Lung (tissue), 12 donors: ENCODE results near the gene RPS27. TPM values are rescaled to one million over a fixed set of nuclear protein-coding genes. Genes with fewer than 3 reads are reported as not detected.
"Not testable (repeated sequence)": the region's sequence is repeated elsewhere in the genome, so short reads cannot be mapped to it uniquely, and the experiment has no call there.

Source experiments
- ATAC-seq: fragments of 200-7000 bp; cut with Tn5 transposase; one replicate; pipeline ENCODE4 v1.9.1; 2020; ENCODE audit warnings: moderate number of reproducible peaks; ENCODE audit not compliant: insufficient read depth, low FRiP score
- DNase-seq, 3 donors: peaks; one replicate each; pipeline ENCODE4 v3.0.0-alpha.2; 2013 to 2017
- H3K27ac ChIP-seq, 2 donors: one replicate each; pipeline ENCODE4 v1.5.1; 2013; ENCODE audit warnings: mild to moderate bottlenecking in 2 of 2, moderate library complexity in 2 of 2, control low read depth in 1 of 2, inconsistent platforms in 1 of 2, low read depth in 1 of 2, low read length in 1 of 2
- H3K27me3 ChIP-seq, 3 donors: one replicate each; pipeline ENCODE4 v1.5.1; 2013; ENCODE audit warnings: low read length in 2 of 3; ENCODE audit not compliant: control insufficient read depth in 3 of 3, insufficient read depth in 3 of 3
- H3K36me3 ChIP-seq, 4 donors: one replicate each; pipeline ENCODE4 v1.5.1; 2013; ENCODE audit warnings: low read length in 4 of 4, mild to moderate bottlenecking in 1 of 4, moderate library complexity in 1 of 4; ENCODE audit not compliant: control insufficient read depth in 4 of 4, insufficient read depth in 4 of 4
- H3K4me1 ChIP-seq, 5 donors: one replicate each; pipeline ENCODE4 v1.5.1; 2013; ENCODE audit warnings: low read length in 5 of 5, mild to moderate bottlenecking in 2 of 5, moderate library complexity in 1 of 5; ENCODE audit not compliant: control insufficient read depth in 5 of 5, insufficient read depth in 5 of 5
- H3K4me3 ChIP-seq: one replicate; pipeline ENCODE4 v1.5.1; 2013; ENCODE audit warnings: mild to moderate bottlenecking, control low read depth, moderate library complexity
- H3K9ac ChIP-seq, 2 donors: one replicate each; pipeline ENCODE4 v1.5.1; 2013; ENCODE audit warnings: low read length in 2 of 2, control low read depth in 1 of 2; ENCODE audit not compliant: insufficient read depth in 1 of 2
- H3K9me3 ChIP-seq, 4 donors: one replicate each; pipeline ENCODE4 v1.5.1; 2013; ENCODE audit warnings: low read length in 3 of 4, mild to moderate bottlenecking in 1 of 4, moderate library complexity in 1 of 4; ENCODE audit not compliant: control insufficient read depth in 4 of 4, insufficient read depth in 3 of 4
- CTCF ChIP-seq: IDR thresholded peaks from 2 replicates; pipeline ENCODE4 v1.5.1; 2012; ENCODE audit warnings: mild to moderate bottlenecking; ENCODE audit errors: control extremely low read depth, extremely low read depth
- WGBS, 2 donors: extraction: QIAGEN DNeasy Blood & Tissue Kit; methylation state at CpG; one replicate each; pipeline ENCODE4 v1.1.7; 2013; 5-methylcytosine and 5-hydroxymethylcytosine counted together
- polyA plus RNA-seq, 2 donors: library from polyadenylated mRNA; stranded (reverse); fragments of 200-250 nt; gene quantifications; one replicate each; pipeline ENCODE4 v1.2.1, GENCODE V29; 2013
- total RNA-seq, 2 donors: library from RNA; depleted of rRNA in 1 of 2; stranded (reverse); fragments of >200 nt in 1 of 2; gene quantifications; one replicate each; pipeline ENCODE4 v1.2.1, GENCODE V29; 2014 to 2021
- donor health status: control.
- donor health status: control.
- donor health status: Bipolar disorder and iron deficiency.
- donor health status: healthy.
- donor health status: DM: yes; HTN: yes; CAD: no.

Gene RPS27
- total and polyA plus RNA-seq, 4 donors, result 1,333 to 9,554 (median 3,383) TPM

- peak overlapping the region; percentile 93 for H3K27ac ChIP-seq
- no peaks in the 10 kb centered on the region for H3K27me3 ChIP-seq
- peaks cover 0 to 18% (median 7%) of the 10 kb centered on the region in 5 donors for H3K4me1 ChIP-seq
- no peaks in the 10 kb centered on the region for H3K9me3 ChIP-seq
- ATAC-seq (peak; percentile 13), DNase-seq (no peak)
- TF ChIP-seq CTCF, result no peak
- WGBS, 2 donors, result 1% methylated on average over 16 of the region's 16 CpGs
- peak overlapping the region; percentile 93 for H3K4me3 ChIP-seq
- peak overlapping the region; percentile 66 to 79 for H3K9ac ChIP-seq
- peaks cover 5 to 23% (median 14%) of the 10 kb centered on the region in 4 donors for H3K36me3 ChIP-seq
Measured at GRCh38 chr1:153976819-153977249, 13.7 kb upstream of the RPS27 start.

GRCh38 chr1:153977250-153978240 is 13.0 kb upstream of the RPS27 start, which contains the start of gene JTB:
JTB (minus strand) TSS chr1:153977674; CDS start chr1:153977252, 422 bp downstream.
- Histone ChIP-seq H3K27ac (peak within 1 kb of the TSS; percentile 93), H3K4me3 (peak within 1 kb of the TSS; percentile 93), H3K27me3 (no peaks in the 10 kb centered on the region), H3K9ac (peak within 1 kb of the TSS; percentile 66 to 79), H3K9me3 (no peaks in the 10 kb centered on the region), H3K36me3 (peaks cover 5 to 28% (median 20%) of the 10 kb centered on the region in 4 donors), H3K4me1 (peaks cover 0 to 18% (median 7%) of the 10 kb centered on the region in 5 donors)
- ATAC-seq, result peak; percentile 97
- DNase-seq, result peak; percentile 88 to 91 (median 91)
- TF ChIP-seq CTCF, result no peak
- WGBS, 2 donors, result 0% methylated on average over 73 to 75 of the region's 75 CpGs

GRCh38 chr1:153978274-153978909 is 12.2 kb upstream of the RPS27 start:
- DNase-seq, result no peak
- peak overlapping the region in 1 of 2 donors; percentile 79 for H3K9ac ChIP-seq
- no peak overlapping the region for H3K4me3 ChIP-seq
- no peak for TF ChIP-seq CTCF
- no peaks in the 10 kb centered on the region for H3K9me3 ChIP-seq
- peak overlapping the region in 1 of 2 donors; percentile 93 for H3K27ac ChIP-seq
- WGBS, 2 donors, result 70 to 74% methylated on average over 9 of the region's 9 CpGs
- H3K36me3 ChIP-seq, result peaks cover 5 to 30% (median 18%) of the 10 kb centered on the region in 4 donors
- H3K4me1 ChIP-seq, result peaks cover 0 to 18% (median 7%) of the 10 kb centered on the region in 5 donors
- ATAC-seq, result no peak
- H3K27me3 ChIP-seq, result no peaks in the 10 kb centered on the region

- Histone ChIP-seq H3K4me1 (peaks cover 0 to 23% (median 8%) of the 10 kb centered on the region in 5 donors), H3K36me3 (peaks cover 5 to 30% (median 16%) of the 10 kb centered on the region in 4 donors)
- not testable (repeated sequence) for H3K4me3 ChIP-seq, H3K9me3 ChIP-seq, H3K27ac ChIP-seq, H3K27me3 ChIP-seq, ATAC-seq, DNase-seq, H3K9ac ChIP-seq
- 94 to 96% methylated on average over 12 of the region's 12 CpGs for WGBS, 2 donors
Measured at GRCh38 chr1:153979091-153979490, 11.5 kb upstream of the RPS27 start.

DNA sequence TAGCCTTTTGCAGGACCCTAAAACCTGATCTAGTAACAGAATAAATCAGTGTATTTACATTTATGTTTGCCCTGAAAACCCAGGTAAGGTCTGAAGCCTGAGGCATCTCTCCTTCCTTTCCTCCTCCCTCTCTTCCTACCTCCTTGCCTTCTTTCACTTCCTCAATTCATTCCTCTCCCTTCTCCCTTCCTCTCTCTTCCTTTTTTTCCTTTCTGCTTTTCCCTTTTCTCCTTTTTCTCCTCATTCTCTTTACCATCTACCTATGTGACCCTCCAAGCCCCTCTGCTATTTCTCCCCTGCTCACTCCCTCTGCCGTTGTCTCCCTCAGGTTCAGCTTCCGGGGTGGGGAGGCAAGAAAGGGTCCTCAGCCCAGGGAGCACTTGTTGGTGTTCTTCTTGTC is 8.8 kb upstream of the RPS27 start:
- not testable (repeated sequence) for DNase-seq, H3K9me3 ChIP-seq, H3K9ac ChIP-seq, H3K4me3 ChIP-seq, H3K27me3 ChIP-seq, H3K27ac ChIP-seq, ATAC-seq
- peaks cover 0 to 16% (median 8%) of the 10 kb centered on the region in 4 donors for H3K36me3 ChIP-seq
- WGBS, 2 donors, result 85 to 91% methylated on average over 2 of the region's 2 CpGs
- H3K4me1 ChIP-seq, result peaks cover 2 to 34% (median 8%) of the 10 kb centered on the region in 5 donors
